DND-41 (cell line): ENCODE results near the gene SPI1.

Experiments
- ATAC-seq: fragments of 200-7000 bp; cut with Tn5 transposase; 3 replicates; pipeline ENCODE4 v1.9.1; 2021; ENCODE audit warnings: low read depth; ENCODE audit not compliant: insufficient read depth
- DNase-seq: peaks from one replicate; pipeline ENCODE4 v3.0.0-alpha.2; 2020
- H2AFZ ChIP-seq: 2 replicates; pipeline ENCODE4 v1.6.0; 2012; ENCODE audit warnings: low read depth, low read length
- H3K27ac ChIP-seq: 2 replicates; pipeline ENCODE4 v1.5.1; 2012; ENCODE audit warnings: low read length, inconsistent platforms
- H3K27me3 ChIP-seq: fragments of 200-600 bp; sonication (generic); 2 replicates; pipeline ENCODE4 v1.6.0; 2012; ENCODE audit warnings: low read length, mild to moderate bottlenecking, inconsistent platforms; ENCODE audit not compliant: insufficient read depth, poor library complexity
- H3K36me3 ChIP-seq: 2 replicates; pipeline ENCODE4 v1.5.1; 2012; ENCODE audit warnings: low read length, inconsistent platforms; ENCODE audit not compliant: insufficient read depth
- H3K4me1 ChIP-seq: 2 replicates; pipeline ENCODE4 v1.5.1; 2012; ENCODE audit warnings: mild to moderate bottlenecking, low read length; ENCODE audit not compliant: insufficient read depth
- H3K4me2 ChIP-seq: 2 replicates; pipeline ENCODE4 v1.6.0; 2012; ENCODE audit warnings: mild to moderate bottlenecking, moderate library complexity, low read length, inconsistent platforms; ENCODE audit not compliant: insufficient read depth
- H3K4me3 ChIP-seq, 2 experiments: fragments of 200-600 bp in 1 of 2; shearing (Covaris generic) in 1 of 2; 2 replicates each; pipeline ENCODE4 v1.5.1; 2012 to 2016; ENCODE audit warnings: inconsistent platforms in 2 of 2, low read length in 2 of 2, mild to moderate bottlenecking in 2 of 2, low read depth in 1 of 2, moderate library complexity in 1 of 2
- H3K79me2 ChIP-seq: 2 replicates; pipeline ENCODE4 v1.6.0; 2012; ENCODE audit warnings: low read length, inconsistent platforms; ENCODE audit not compliant: insufficient read depth
- H3K9ac ChIP-seq: 2 replicates; pipeline ENCODE4 v1.6.0; 2012; ENCODE audit warnings: low read depth, mild to moderate bottlenecking, inconsistent platforms, low read length, moderate library complexity
- H3K9me3 ChIP-seq: 2 replicates; pipeline ENCODE4 v1.5.1; 2012; ENCODE audit warnings: low read length, moderate library complexity, mild to moderate bottlenecking, inconsistent platforms; ENCODE audit not compliant: insufficient read depth, severe bottlenecking
- H4K20me1 ChIP-seq: 2 replicates; pipeline ENCODE4 v1.6.0; 2012; ENCODE audit warnings: low read length; ENCODE audit not compliant: insufficient read depth
- CTCF ChIP-seq: IDR thresholded peaks from 2 replicates; pipeline ENCODE4 v1.5.1; 2012; ENCODE audit warnings: borderline replicate concordance, low read length, moderate library complexity, mild to moderate bottlenecking; ENCODE audit not compliant: poor library complexity, severe bottlenecking; ENCODE audit errors: extremely low read depth
- EZH2 ChIP-seq: IDR thresholded peaks from 3 replicates; pipeline ENCODE4 v1.6.1; 2012; ENCODE audit warnings: borderline replicate concordance, low read depth, mild to moderate bottlenecking, moderate library complexity, low read length, inconsistent platforms; ENCODE audit not compliant: severe bottlenecking

SPI1 gene

GRCh38 chr11:47378836-47379170, 456 bp upstream of the SPI1 start:
- TF ChIP-seq EZH2 (no peak), CTCF (no peak)
- no peak overlapping the region for H3K9ac ChIP-seq
- no peaks in the 10 kb centered on the region for H4K20me1 ChIP-seq
- H3K4me3 ChIP-seq: no peak overlapping the region
- DNase-seq (no peak), ATAC-seq (no peak)
- H3K4me1 ChIP-seq: no peaks in the 10 kb centered on the region
- no peaks in the 10 kb centered on the region for H3K9me3 ChIP-seq
- H3K27me3 ChIP-seq: no peaks in the 10 kb centered on the region
- no peak overlapping the region for H3K27ac ChIP-seq
- no peaks in the 10 kb centered on the region for H3K36me3 ChIP-seq
- no peak overlapping the region for H2AFZ ChIP-seq
- no peak overlapping the region for H3K4me2 ChIP-seq
- no peaks in the 10 kb centered on the region for H3K79me2 ChIP-seq

DNA sequence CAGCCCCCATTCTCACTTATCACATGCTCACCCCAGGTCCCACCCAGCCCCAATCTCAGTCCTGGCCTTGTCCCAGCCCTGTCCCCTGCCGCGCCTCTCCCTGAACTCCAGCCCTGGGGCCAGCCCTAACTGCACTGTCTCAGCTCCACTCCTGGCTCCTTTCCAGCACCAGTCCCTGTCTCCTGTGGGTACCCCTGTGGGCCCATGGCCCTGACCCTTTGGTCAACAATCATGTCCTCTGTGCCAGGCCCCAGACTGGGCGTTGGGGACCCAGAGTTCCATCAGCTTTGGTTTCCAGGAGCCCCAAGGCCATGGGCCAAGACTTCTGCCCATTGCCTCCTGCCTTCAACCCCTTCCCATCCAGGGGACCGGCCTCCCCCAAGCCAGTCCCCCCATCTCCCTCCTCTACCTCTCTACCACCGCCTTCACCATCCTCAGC, 757 bp downstream of the SPI1 start:
- Histone ChIP-seq H3K9me3 (no peaks in the 10 kb centered on the region), H4K20me1 (no peaks in the 10 kb centered on the region), H3K27me3 (no peaks in the 10 kb centered on the region), H3K27ac (no peak overlapping the region), H3K4me2 (no peak overlapping the region), H3K4me1 (no peaks in the 10 kb centered on the region), H2AFZ (no peak overlapping the region), H3K36me3 (no peaks in the 10 kb centered on the region), H3K9ac (no peak overlapping the region), H3K79me2 (no peaks in the 10 kb centered on the region), H3K4me3 (no peak overlapping the region)
- no peak for DNase-seq
- TF ChIP-seq EZH2 (no peak), CTCF (no peak)
- no peak for ATAC-seq

- Histone ChIP-seq H3K4me1 (no peaks in the 10 kb centered on the region), H3K4me2 (no peak overlapping the region), H4K20me1 (no peaks in the 10 kb centered on the region), H3K27ac (no peak overlapping the region), H3K9ac (no peak overlapping the region), H3K9me3 (no peaks in the 10 kb centered on the region), H3K79me2 (no peaks in the 10 kb centered on the region), H3K36me3 (no peaks in the 10 kb centered on the region), H2AFZ (no peak overlapping the region), H3K4me3 (no peak overlapping the region), H3K27me3 (no peaks in the 10 kb centered on the region)
- ATAC-seq (no peak), DNase-seq (no peak)
- TF ChIP-seq EZH2 (no peak), CTCF (no peak)
Measured at GRCh38 chr11:47376525-47377371, 1.6 kb downstream of the SPI1 start.
